Measurements from ENCODE around the gene RPUSD1. TPM values are rescaled to one million over a fixed set of nuclear protein-coding genes. Genes with fewer than 3 reads are reported as not detected.

Gene RPUSD1
- total RNA-seq, 1 experiment from 2014 or later, result 41.1 TPM

GRCh38 chr16:789191-789850 is 1.1 kb upstream of the RPUSD1 start:
- intact Hi-C loops (cut with micrococcal nuclease; ENCODE audit: unreplicated experiment), result loop anchor here (5.0 kb wide), 1 partner anchor 77 kb away; no protein-coding TSS in a partner anchor
- POLR2A ChIA-PET (ENCODE audit: low non-redundant PET), result no interaction called here
- Histone ChIP-seq H3K27ac (ENCODE audit: low read depth, low read length, poor library complexity, severe bottlenecking) (peak overlapping the region; percentile 83), H3K9me3 (ENCODE audit: low read depth, low read length, poor library complexity, severe bottlenecking) (no peaks in the 10 kb centered on the region), H3K36me3 (ENCODE audit: insufficient read depth, low read length, poor library complexity, severe bottlenecking) (peaks cover 37% of the 10 kb centered on the region), H3K4me3 (ENCODE audit: low read depth, low read length, poor library complexity, severe bottlenecking) (peak overlapping the region; percentile 72), H3K4me1 (ENCODE audit: insufficient read depth, low read length, poor library complexity, severe bottlenecking) (peaks cover 8% of the 10 kb centered on the region), H3K27me3 (replicated peaks; ENCODE audit: insufficient read depth, low read depth, low read length, poor library complexity) (no peaks in the 10 kb centered on the region)
- CTCF ChIA-PET, result no interaction called here
- TF ChIP-seq, protein P1, sequence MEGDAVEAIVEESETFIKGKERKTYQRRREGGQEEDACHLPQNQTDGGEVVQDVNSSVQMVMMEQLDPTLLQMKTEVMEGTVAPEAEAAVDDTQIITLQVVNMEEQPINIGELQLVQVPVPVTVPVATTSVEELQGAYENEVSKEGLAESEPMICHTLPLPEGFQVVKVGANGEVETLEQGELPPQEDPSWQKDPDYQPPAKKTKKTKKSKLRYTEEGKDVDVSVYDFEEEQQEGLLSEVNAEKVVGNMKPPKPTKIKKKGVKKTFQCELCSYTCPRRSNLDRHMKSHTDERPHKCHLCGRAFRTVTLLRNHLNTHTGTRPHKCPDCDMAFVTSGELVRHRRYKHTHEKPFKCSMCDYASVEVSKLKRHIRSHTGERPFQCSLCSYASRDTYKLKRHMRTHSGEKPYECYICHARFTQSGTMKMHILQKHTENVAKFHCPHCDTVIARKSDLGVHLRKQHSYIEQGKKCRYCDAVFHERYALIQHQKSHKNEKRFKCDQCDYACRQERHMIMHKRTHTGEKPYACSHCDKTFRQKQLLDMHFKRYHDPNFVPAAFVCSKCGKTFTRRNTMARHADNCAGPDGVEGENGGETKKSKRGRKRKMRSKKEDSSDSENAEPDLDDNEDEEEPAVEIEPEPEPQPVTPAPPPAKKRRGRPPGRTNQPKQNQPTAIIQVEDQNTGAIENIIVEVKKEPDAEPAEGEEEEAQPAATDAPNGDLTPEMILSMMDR (conservative IDR thresholded peaks at IDR 0.05; ENCODE audit: low read depth, low read length), result no peak
- no peak for TF ChIP-seq EZH2 (IDR thresholded peaks at IDR 0.05; ENCODE audit: borderline replicate concordance, low read depth, low read length, poor library complexity, severe bottlenecking)
- DNase-seq (ENCODE audit: low spot score), result no peak
- BruUV-seq (replicated peaks), result no TSS peak

DNA sequence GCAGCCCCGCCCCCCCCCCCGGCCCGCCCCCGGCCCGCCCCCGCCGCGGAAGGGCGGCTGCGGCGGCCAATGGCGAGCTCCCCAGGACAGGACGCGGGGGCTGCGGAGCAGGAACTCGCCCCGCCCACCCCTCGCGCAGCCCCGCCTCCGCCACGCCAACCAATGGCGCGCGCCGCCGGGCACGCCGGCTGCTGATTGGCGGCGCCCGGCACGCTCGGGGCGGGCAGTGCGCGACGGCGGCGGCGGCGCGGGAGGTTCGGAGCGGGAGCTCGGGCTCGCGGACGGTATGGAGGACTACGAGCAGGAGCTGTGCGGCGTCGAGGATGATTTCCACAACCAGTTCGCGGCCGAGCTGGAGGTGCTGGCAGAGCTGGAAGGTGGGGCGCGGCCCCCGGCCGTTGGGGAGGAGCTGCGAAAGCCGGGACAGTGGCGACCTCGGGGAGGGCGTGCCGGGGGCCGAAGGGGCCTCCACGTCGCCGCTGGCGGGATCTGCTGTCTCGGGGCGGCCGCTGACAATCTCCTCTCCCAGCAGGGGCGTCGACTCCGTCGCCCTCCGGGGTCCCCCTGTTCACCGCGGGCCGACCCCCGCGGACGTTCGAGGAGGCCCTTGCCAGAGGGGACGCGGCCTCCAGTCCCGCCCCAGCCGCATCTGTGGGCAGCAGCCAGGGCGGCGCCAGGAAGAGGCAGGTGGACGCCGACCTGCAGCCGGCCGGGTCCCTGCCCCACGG is 382 bp upstream of the RPUSD1 start, which contains the start of gene CHTF18:
Gene CHTF18, plus strand, starts transcription at position 222 of the 728 bp plus-strand sequence. Its CDS starts 65 bp downstream, at position 287.
- intact Hi-C loops (cut with micrococcal nuclease; ENCODE audit: unreplicated experiment), result loop anchor here (5.0 kb wide), 1 partner anchor 76 kb away; no protein-coding TSS in a partner anchor
- CTCF ChIA-PET, result interaction anchor here (1.4 kb wide), 1 partner anchor 69 kb away, joined by 5 read pairs; no protein-coding TSS in a partner anchor
- DNase-seq (ENCODE audit: low spot score), result peak; percentile 95

GRCh38 chr16:787321-787966 is 737 bp downstream of the RPUSD1 start:
- BruUV-seq (replicated peaks), result no TSS peak

More for the DNA sequence above, 382 bp upstream of the RPUSD1 start, which contains the start of gene CHTF18:
- TSS peak; percentile 80 for BruUV-seq (replicated peaks)
- POLR2A ChIA-PET (ENCODE audit: low non-redundant PET), result interaction anchor here (0.6 to 0.8 kb wide), 2 partner anchors 13 to 404 kb away, joined by 4 to 12 read pairs; no protein-coding TSS in a partner anchor
- H3K4me3 ChIP-seq (ENCODE audit: low read depth, low read length, poor library complexity, severe bottlenecking), result peak within 1 kb of the TSS; percentile 72
- H3K36me3 ChIP-seq (ENCODE audit: insufficient read depth, low read length, poor library complexity, severe bottlenecking), result peaks cover 37% of the 10 kb centered on the region
- H3K27ac ChIP-seq (ENCODE audit: low read depth, low read length, poor library complexity, severe bottlenecking), result peak within 1 kb of the TSS; percentile 83
- H3K4me1 ChIP-seq (ENCODE audit: insufficient read depth, low read length, poor library complexity, severe bottlenecking), result peaks cover 8% of the 10 kb centered on the region
- TF ChIP-seq, protein P1 (conservative IDR thresholded peaks at IDR 0.05; ENCODE audit: low read depth, low read length), result no peak
- no peaks in the 10 kb centered on the region for H3K9me3 ChIP-seq (ENCODE audit: low read depth, low read length, poor library complexity, severe bottlenecking)
- peaks cover under 1% of the 10 kb centered on the region for H3K27me3 ChIP-seq (replicated peaks; ENCODE audit: insufficient read depth, low read depth, low read length, poor library complexity)

More at GRCh38 chr16:787321-787966, 737 bp downstream of the RPUSD1 start:
- POLR2A ChIA-PET (ENCODE audit: low non-redundant PET), result no interaction called here
- H3K4me3 ChIP-seq (ENCODE audit: low read depth, low read length, poor library complexity, severe bottlenecking), result peak overlapping the region; percentile 72
- intact Hi-C loops (cut with micrococcal nuclease; ENCODE audit: unreplicated experiment), result loop anchor here (5.0 kb wide), 1 partner anchor 75 kb away; no protein-coding TSS in a partner anchor
- H3K27me3 ChIP-seq (replicated peaks; ENCODE audit: insufficient read depth, low read depth, low read length, poor library complexity), result peaks cover 10% of the 10 kb centered on the region
- TF ChIP-seq, protein P1 (conservative IDR thresholded peaks at IDR 0.05; ENCODE audit: low read depth, low read length), result no peak
- no peak for TF ChIP-seq EZH2 (IDR thresholded peaks at IDR 0.05; ENCODE audit: borderline replicate concordance, low read depth, low read length, poor library complexity, severe bottlenecking)
- peak overlapping the region; percentile 70 for H3K27ac ChIP-seq (ENCODE audit: low read depth, low read length, poor library complexity, severe bottlenecking)
- H3K4me1 ChIP-seq (ENCODE audit: insufficient read depth, low read length, poor library complexity, severe bottlenecking), result peaks cover 8% of the 10 kb centered on the region
- DNase-seq (ENCODE audit: low spot score), result no peak
- CTCF ChIA-PET, result interaction anchor here (1.4 kb wide), 1 partner anchor 68 kb away, joined by 5 read pairs; no protein-coding TSS in a partner anchor
- H3K9me3 ChIP-seq (ENCODE audit: low read depth, low read length, poor library complexity, severe bottlenecking), result no peaks in the 10 kb centered on the region
- H3K36me3 ChIP-seq (ENCODE audit: insufficient read depth, low read length, poor library complexity, severe bottlenecking), result peaks cover 34% of the 10 kb centered on the region

Measured in A673 (cell line).